PFSK-1 (cell line): ENCODE results near the gene AFF2.

ENCODE experiments used
- FOXP2 ChIP-seq: optimal IDR thresholded peaks from 2 replicates; pipeline ENCODE3; 2011; ENCODE audit warnings: borderline replicate concordance, control low read depth, inconsistent platforms; ENCODE audit not compliant: insufficient read depth; ENCODE audit errors: extremely low read length, extremely low read depth
- POLR2AphosphoS5 ChIP-seq: IDR thresholded peaks from 2 replicates; pipeline ENCODE4 v1.6.1; 2012; ENCODE audit warnings: low read depth, mild to moderate bottlenecking, control low read depth, low read length, moderate library complexity
- SIN3A ChIP-seq: IDR thresholded peaks from 2 replicates; pipeline ENCODE4 v1.6.1; 2012; ENCODE audit warnings: mild to moderate bottlenecking, low read length, moderate library complexity, borderline replicate concordance; ENCODE audit not compliant: insufficient read depth
- TAF1 ChIP-seq: IDR thresholded peaks from 2 replicates; pipeline ENCODE4 v1.6.1; 2012; ENCODE audit warnings: low read length, control low read depth, borderline replicate concordance; ENCODE audit not compliant: insufficient read depth
- TF ChIP-seq, protein P1 (sequence below), 2 experiments: IDR thresholded peaks; 2 replicates each; pipeline versions ENCODE4 v1.6.1 to v1.8.0; 2011 to 2012; ENCODE audit warnings: low read depth in 2 of 2, low read length in 2 of 2, control low read depth in 1 of 2, inconsistent platforms in 1 of 2, mild to moderate bottlenecking in 1 of 2, moderate library complexity in 1 of 2; ENCODE audit not compliant: insufficient read depth in 1 of 2

Gene AFF2

DNA sequence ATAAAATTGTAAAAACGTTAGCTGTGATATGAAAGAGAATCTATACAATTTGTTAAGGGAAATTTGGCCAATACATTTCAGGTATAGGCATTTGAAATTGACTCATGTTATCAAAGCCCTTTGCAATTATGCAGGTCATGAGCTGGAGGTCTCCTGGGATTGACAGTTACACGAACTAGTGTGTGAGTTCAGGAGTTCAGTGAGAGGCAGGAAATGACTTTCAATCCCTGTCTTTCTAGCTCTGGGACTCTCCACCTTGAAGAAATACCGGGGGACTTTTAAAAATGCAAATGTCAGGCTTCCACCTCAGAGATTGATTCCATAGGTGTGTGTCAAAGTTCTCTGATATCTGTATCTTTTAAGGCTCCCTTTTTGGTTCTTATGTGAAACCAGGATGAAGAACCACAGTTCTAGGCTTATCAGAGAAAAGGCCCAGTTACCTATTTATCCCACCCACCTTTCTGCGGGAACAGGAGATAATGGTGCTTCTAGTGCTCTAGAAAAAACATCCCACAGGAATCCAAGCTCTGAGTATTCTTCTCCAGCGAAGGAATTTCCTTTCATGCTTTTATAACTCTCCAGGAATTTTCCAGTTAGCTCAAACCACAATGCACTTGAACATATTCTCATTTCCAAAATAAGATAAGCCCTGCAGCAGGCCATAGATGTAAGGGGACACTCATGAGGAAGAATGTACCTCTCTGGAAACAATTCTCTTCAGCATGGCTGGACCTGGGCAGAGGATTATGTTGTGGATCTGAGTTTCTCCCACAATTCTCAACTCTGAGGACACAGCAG, 503.6 kb downstream of the AFF2 start:
- TF ChIP-seq TAF1 (no peak), FOXP2 (no peak), SIN3A (no peak), POLR2AphosphoS5 (no peak)
- TF ChIP-seq, protein P1, sequence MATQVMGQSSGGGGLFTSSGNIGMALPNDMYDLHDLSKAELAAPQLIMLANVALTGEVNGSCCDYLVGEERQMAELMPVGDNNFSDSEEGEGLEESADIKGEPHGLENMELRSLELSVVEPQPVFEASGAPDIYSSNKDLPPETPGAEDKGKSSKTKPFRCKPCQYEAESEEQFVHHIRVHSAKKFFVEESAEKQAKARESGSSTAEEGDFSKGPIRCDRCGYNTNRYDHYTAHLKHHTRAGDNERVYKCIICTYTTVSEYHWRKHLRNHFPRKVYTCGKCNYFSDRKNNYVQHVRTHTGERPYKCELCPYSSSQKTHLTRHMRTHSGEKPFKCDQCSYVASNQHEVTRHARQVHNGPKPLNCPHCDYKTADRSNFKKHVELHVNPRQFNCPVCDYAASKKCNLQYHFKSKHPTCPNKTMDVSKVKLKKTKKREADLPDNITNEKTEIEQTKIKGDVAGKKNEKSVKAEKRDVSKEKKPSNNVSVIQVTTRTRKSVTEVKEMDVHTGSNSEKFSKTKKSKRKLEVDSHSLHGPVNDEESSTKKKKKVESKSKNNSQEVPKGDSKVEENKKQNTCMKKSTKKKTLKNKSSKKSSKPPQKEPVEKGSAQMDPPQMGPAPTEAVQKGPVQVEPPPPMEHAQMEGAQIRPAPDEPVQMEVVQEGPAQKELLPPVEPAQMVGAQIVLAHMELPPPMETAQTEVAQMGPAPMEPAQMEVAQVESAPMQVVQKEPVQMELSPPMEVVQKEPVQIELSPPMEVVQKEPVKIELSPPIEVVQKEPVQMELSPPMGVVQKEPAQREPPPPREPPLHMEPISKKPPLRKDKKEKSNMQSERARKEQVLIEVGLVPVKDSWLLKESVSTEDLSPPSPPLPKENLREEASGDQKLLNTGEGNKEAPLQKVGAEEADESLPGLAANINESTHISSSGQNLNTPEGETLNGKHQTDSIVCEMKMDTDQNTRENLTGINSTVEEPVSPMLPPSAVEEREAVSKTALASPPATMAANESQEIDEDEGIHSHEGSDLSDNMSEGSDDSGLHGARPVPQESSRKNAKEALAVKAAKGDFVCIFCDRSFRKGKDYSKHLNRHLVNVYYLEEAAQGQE (IDR thresholded peaks at IDR 0.05; ENCODE audit: insufficient read depth in 1 of 2, low read depth in 2 of 2, low read length in 2 of 2): no peak

- TF ChIP-seq TAF1: no peak
- TF ChIP-seq FOXP2: no peak
- TF ChIP-seq SIN3A: no peak
- no peak for TF ChIP-seq POLR2AphosphoS5
- TF ChIP-seq, protein P1 (IDR thresholded peaks at IDR 0.05; ENCODE audit: insufficient read depth in 1 of 2, low read depth in 2 of 2, low read length in 2 of 2): no peak
These were observed 504.5 kb downstream of the AFF2 start for GRCh38 chrX:149004936-149005335.

DNA sequence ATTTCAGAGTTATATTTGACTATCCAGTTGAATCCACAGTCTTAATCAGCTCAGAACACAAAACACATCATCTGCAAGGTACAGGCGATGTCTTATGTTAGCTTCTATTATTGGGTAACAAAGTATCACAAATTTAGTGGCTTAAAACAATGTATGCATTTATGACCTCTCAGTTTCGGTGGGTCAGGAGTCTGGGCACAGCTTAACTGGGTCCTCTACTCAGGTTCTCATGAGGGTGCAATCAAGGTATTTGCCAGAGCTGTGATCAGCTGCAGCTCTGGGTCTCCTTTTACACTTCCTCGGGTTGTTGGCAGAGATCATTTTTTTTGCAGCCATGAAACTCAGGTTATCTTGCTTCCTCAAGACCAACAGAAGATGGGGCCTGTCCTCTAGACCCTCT, 505.8 kb downstream of the AFF2 start:
- TF ChIP-seq FOXP2 (no peak), SIN3A (no peak), POLR2AphosphoS5 (no peak)
- TF ChIP-seq, protein P1 (IDR thresholded peaks at IDR 0.05; ENCODE audit: insufficient read depth in 1 of 2, low read depth in 2 of 2, low read length in 2 of 2): no peak

GRCh38 chrX:149007423-149007822, 507.0 kb downstream of the AFF2 start:
- TF ChIP-seq POLR2AphosphoS5: no peak
- TF ChIP-seq FOXP2: no peak
- TF ChIP-seq SIN3A: no peak

- TF ChIP-seq TAF1 (no peak), FOXP2 (no peak), POLR2AphosphoS5 (no peak), SIN3A (no peak)
- TF ChIP-seq, protein P1 (IDR thresholded peaks at IDR 0.05; ENCODE audit: insufficient read depth in 1 of 2, low read depth in 2 of 2, low read length in 2 of 2): no peak
These were observed 509.8 kb downstream of the AFF2 start for GRCh38 chrX:149010013-149010852.
